Hepatocyte (in vitro differentiated cells): ENCODE measurements around the gene MARK2. TPM values are rescaled to one million over a fixed set of nuclear protein-coding genes. Genes with fewer than 3 reads are reported as not detected.

ENCODE experiments used
- DNase-seq: peaks from one replicate; pipeline ENCODE4 v3.0.0-alpha.2; 2016; ENCODE audit warnings: low spot score
- H2AFZ ChIP-seq: fragments of 200-600 bp; sonication (generic); 2 replicates; pipeline ENCODE4 v1.6.0; 2016; ENCODE audit warnings: antibody characterized with exemption, mild to moderate bottlenecking
- H3K27ac ChIP-seq: fragments of 200-600 bp; sonication (generic); 2 replicates; pipeline ENCODE4 v1.5.1; 2016; ENCODE audit warnings: mild to moderate bottlenecking
- H3K27me3 ChIP-seq: fragments of 200-600 bp; sonication (generic); 2 replicates; pipeline ENCODE4 v1.6.1; 2016
- H3K36me3 ChIP-seq: fragments of 200-600 bp; sonication (generic); replicated peaks from 2 replicates; pipeline ENCODE4 v1.5.1; 2016; ENCODE audit warnings: low read depth; ENCODE audit not compliant: insufficient read depth
- H3K4me1 ChIP-seq: fragments of 200-600 bp; sonication (generic); 2 replicates; pipeline ENCODE4 v1.5.1; 2016; ENCODE audit warnings: mild to moderate bottlenecking, moderate library complexity; ENCODE audit not compliant: insufficient read depth
- H3K4me2 ChIP-seq: fragments of 200-600 bp; sonication (generic); 2 replicates; pipeline ENCODE4 v1.6.0; 2016
- H3K4me3 ChIP-seq: fragments of 200-600 bp; sonication (generic); 2 replicates; pipeline ENCODE4 v1.5.1; 2016; ENCODE audit warnings: mild to moderate bottlenecking
- H3K79me2 ChIP-seq: fragments of 200-600 bp; sonication (generic); 2 replicates; pipeline ENCODE4 v1.6.0; 2017; ENCODE audit warnings: mild to moderate bottlenecking
- H3K9me2 ChIP-seq: fragments of 200-600 bp; sonication (generic); replicated peaks from 2 replicates; pipeline ENCODE4 v1.6.0; 2017; ENCODE audit warnings: mild to moderate bottlenecking; ENCODE audit not compliant: insufficient read depth
- H3K9me3 ChIP-seq: fragments of 200-600 bp; sonication (generic); 2 replicates; pipeline ENCODE4 v1.5.1; 2016; ENCODE audit warnings: low read depth, mild to moderate bottlenecking
- H4K20me1 ChIP-seq: fragments of 200-600 bp; sonication (generic); 2 replicates; pipeline ENCODE4 v1.6.0; 2016; ENCODE audit warnings: mild to moderate bottlenecking; ENCODE audit not compliant: insufficient read depth, poor library complexity, severe bottlenecking
- EZH2 ChIP-seq: fragments of 200-600 bp; sonication (generic); IDR thresholded peaks from 2 replicates; pipeline ENCODE4 v1.6.1; 2016; ENCODE audit warnings: antibody characterized with exemption, mild to moderate bottlenecking, borderline replicate concordance
- EZH2phosphoT487 ChIP-seq: fragments of 200-600 bp; sonication (generic); IDR thresholded peaks from one replicate; pipeline ENCODE4 v1.6.1; 2018; ENCODE audit warnings: antibody characterized with exemption, mild to moderate bottlenecking, low read depth, moderate library complexity; ENCODE audit not compliant: unreplicated experiment, severe bottlenecking
- WGBS: methylation state at CpG from one replicate; pipeline ENCODE4 v1.1.6; 2016; ENCODE audit warnings: low lambda C conversion rate; ENCODE audit errors: missing lambda C conversion rate; 5-methylcytosine and 5-hydroxymethylcytosine counted together
- polyA plus RNA-seq: library from polyadenylated mRNA; unstranded; fragments of >200 nt; fragmentation: Nextera tagmentation; extraction: Ambion mirVana; gene quantifications from 2 replicates; pipeline ENCODE4 v1.2.1, GENCODE V29; 2016
- total RNA-seq: library from RNA; depleted of rRNA; stranded (reverse); fragments of >200 nt; gene quantifications from 2 replicates; pipeline ENCODE4 v1.2.3, GENCODE V29; 2014
- TF ChIP-seq, protein P1 (sequence below): fragments of 200-600 bp; sonication (generic); IDR thresholded peaks from 2 replicates; pipeline ENCODE4 v1.5.1; 2016; ENCODE audit warnings: antibody characterized with exemption, mild to moderate bottlenecking; ENCODE audit not compliant: poor library complexity

The MARK2 gene
- total and polyA plus RNA-seq, 2 experiments from 2014 or later, result 22.4 to 48.2 TPM

DNA sequence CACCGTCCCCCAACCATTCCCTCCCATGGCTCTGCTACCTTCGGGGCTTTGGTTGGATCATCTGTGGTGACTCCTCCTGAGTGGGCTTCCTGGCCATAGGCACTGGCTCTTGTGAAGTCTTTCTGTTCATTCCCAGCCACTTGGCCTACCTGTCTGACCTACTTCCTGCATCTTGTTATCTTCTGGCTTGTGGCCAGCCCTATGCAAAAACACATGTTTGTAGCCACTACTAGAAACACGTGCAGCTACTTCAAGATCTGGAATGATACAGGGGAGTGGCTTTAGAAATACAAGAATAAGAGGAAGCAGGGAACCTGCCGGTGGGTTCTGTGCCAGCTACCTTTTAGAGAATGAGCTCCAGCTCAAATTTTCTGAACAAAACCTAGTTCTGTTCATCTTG is 57.2 kb downstream of the MARK2 start:
- 93% methylated on average over 4 of the region's 4 CpGs for WGBS
- Histone ChIP-seq H3K4me2 (no peak overlapping the region), H3K36me3 (no peaks in the 10 kb centered on the region), H3K4me3 (no peak overlapping the region), H3K9me3 (no peaks in the 10 kb centered on the region), H3K4me1 (no peaks in the 10 kb centered on the region), H3K9me2 (no peaks in the 10 kb centered on the region), H4K20me1 (peaks cover 35% of the 10 kb centered on the region), H3K79me2 (peaks cover 55% of the 10 kb centered on the region), H3K27ac (no peak overlapping the region), H2AFZ (no peak overlapping the region), H3K27me3 (no peaks in the 10 kb centered on the region)
- DNase-seq, result no peak
- TF ChIP-seq EZH2 (no peak), EZH2phosphoT487 (no peak)
- TF ChIP-seq, protein P1, sequence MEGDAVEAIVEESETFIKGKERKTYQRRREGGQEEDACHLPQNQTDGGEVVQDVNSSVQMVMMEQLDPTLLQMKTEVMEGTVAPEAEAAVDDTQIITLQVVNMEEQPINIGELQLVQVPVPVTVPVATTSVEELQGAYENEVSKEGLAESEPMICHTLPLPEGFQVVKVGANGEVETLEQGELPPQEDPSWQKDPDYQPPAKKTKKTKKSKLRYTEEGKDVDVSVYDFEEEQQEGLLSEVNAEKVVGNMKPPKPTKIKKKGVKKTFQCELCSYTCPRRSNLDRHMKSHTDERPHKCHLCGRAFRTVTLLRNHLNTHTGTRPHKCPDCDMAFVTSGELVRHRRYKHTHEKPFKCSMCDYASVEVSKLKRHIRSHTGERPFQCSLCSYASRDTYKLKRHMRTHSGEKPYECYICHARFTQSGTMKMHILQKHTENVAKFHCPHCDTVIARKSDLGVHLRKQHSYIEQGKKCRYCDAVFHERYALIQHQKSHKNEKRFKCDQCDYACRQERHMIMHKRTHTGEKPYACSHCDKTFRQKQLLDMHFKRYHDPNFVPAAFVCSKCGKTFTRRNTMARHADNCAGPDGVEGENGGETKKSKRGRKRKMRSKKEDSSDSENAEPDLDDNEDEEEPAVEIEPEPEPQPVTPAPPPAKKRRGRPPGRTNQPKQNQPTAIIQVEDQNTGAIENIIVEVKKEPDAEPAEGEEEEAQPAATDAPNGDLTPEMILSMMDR, result no peak

DNA sequence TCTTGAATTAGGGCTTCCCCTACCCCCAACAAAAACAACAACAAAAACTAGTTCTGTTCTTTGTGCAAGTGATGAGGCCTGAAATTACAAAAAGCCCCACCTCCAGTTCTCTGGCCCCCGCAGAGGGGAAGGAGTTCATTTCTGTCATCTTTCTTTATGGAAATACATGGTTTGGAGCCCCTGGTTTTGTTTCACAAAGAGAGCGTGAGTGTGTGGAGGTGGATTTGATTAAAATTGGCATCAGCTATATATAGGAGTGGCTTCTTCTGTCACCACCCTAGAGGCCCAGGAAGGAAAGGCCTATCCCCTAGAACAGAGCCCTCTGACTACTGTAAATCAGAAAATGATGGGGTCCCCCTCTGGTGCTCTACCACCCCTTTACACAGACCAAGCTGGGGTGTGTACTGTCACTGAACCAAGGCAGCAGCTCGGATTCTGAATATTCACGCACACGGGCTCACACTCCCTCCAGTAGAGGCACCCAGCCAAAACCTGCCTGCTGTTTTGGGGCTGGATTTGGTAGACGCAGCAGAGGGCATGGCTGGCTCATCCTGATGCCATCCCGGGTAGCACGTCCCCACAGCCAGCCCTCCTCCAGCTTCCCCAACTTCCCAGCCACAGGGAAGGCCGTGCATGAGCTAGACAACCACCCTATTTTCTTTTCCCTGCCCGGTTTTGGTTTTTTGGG is 58.7 kb downstream of the MARK2 start:
- no peak overlapping the region for H3K4me2 ChIP-seq
- peaks cover 20% of the 10 kb centered on the region for H4K20me1 ChIP-seq
- H3K4me1 ChIP-seq, result no peaks in the 10 kb centered on the region
- peaks cover 40% of the 10 kb centered on the region for H3K79me2 ChIP-seq
- TF ChIP-seq EZH2 (no peak), EZH2phosphoT487 (no peak)
- TF ChIP-seq, protein P1, result no peak
- no peak for DNase-seq
- no peak overlapping the region for H2AFZ ChIP-seq
- no peaks in the 10 kb centered on the region for H3K9me2 ChIP-seq
- H3K27me3 ChIP-seq, result no peaks in the 10 kb centered on the region
- no peak overlapping the region for H3K27ac ChIP-seq
- no peaks in the 10 kb centered on the region for H3K9me3 ChIP-seq
- no peak overlapping the region for H3K4me3 ChIP-seq
- 96% methylated on average over 10 of the region's 10 CpGs for WGBS
- H3K36me3 ChIP-seq, result no peaks in the 10 kb centered on the region

DNA sequence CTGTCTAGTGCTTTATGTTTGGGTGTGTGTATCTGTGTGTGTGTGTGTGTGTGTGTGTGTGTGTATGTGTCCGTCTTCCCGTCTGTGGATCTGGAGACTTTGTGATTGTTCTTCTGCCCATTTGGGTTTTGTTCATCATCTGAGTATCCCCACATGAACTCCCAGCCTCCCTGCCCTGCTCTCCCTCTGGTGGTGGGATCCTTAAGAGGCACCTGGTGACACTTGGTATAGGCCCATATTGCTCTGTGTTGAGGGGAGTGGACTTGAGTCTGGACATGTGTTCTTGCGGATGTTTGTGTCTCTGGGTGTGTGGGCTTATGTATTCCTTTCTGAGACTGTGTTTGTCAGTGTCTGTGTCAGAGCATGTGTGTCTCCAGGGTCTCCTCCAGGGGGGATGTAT is 62.8 kb downstream of the MARK2 start:
- no peak overlapping the region for H3K4me3 ChIP-seq
- no peak for DNase-seq
- H3K4me2 ChIP-seq, result no peak overlapping the region
- no peaks in the 10 kb centered on the region for H3K36me3 ChIP-seq
- WGBS, result 92% methylated on average over 3 of the region's 3 CpGs
- no peak overlapping the region for H3K27ac ChIP-seq
- no peaks in the 10 kb centered on the region for H3K27me3 ChIP-seq
- no peaks in the 10 kb centered on the region for H3K9me2 ChIP-seq
- no peaks in the 10 kb centered on the region for H3K9me3 ChIP-seq
- no peaks in the 10 kb centered on the region for H3K4me1 ChIP-seq
- H3K79me2 ChIP-seq, result peaks cover 8% of the 10 kb centered on the region
- H4K20me1 ChIP-seq, result no peaks in the 10 kb centered on the region
- TF ChIP-seq, protein P1, result peak; percentile 31
- TF ChIP-seq EZH2, result no peak
- no peak for TF ChIP-seq EZH2phosphoT487
- H2AFZ ChIP-seq, result no peak overlapping the region
